GM12873 (cell line): Measurements from ENCODE around the gene EXD2.

Experiments
- TF ChIP-seq, protein P1 (sequence below): IDR thresholded peaks from 2 replicates; pipeline ENCODE4 v1.5.1; 2012; ENCODE audit warnings: low read depth, mild to moderate bottlenecking, moderate library complexity, low read length, control low read depth; ENCODE audit not compliant: insufficient read depth; ENCODE audit errors: missing control alignments

EXD2 gene

DNA sequence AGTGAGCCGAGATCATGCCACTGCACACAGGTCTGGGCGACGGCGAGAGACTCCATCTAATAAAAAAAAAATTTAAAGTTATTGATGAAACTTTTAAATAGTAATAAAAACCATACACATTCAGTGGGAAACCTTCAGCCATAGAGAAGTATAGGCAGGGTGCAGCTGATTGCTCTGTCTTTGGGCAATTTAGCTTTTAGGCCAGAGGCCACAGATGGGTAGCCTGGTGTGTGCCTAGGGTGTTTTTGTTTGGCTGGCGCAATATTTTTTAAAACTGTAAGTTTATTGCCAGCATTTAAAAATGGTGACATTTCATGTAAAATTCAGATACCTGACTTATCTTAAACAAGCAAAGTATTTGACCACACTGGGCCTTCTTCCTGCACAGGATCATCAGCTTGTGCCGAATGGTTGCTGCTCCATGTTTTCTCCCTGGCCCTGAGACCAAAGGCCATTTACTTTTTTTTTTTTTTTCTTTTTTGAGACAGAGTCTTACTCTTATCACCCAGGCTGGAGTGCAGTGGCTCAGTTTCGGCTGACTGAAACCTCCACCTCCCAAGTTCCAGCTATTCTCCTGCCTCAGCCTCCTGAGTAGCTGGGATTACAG lies 16.2 kb downstream of the EXD2 start:
- TF ChIP-seq, protein P1, sequence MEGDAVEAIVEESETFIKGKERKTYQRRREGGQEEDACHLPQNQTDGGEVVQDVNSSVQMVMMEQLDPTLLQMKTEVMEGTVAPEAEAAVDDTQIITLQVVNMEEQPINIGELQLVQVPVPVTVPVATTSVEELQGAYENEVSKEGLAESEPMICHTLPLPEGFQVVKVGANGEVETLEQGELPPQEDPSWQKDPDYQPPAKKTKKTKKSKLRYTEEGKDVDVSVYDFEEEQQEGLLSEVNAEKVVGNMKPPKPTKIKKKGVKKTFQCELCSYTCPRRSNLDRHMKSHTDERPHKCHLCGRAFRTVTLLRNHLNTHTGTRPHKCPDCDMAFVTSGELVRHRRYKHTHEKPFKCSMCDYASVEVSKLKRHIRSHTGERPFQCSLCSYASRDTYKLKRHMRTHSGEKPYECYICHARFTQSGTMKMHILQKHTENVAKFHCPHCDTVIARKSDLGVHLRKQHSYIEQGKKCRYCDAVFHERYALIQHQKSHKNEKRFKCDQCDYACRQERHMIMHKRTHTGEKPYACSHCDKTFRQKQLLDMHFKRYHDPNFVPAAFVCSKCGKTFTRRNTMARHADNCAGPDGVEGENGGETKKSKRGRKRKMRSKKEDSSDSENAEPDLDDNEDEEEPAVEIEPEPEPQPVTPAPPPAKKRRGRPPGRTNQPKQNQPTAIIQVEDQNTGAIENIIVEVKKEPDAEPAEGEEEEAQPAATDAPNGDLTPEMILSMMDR, result no peak

DNA sequence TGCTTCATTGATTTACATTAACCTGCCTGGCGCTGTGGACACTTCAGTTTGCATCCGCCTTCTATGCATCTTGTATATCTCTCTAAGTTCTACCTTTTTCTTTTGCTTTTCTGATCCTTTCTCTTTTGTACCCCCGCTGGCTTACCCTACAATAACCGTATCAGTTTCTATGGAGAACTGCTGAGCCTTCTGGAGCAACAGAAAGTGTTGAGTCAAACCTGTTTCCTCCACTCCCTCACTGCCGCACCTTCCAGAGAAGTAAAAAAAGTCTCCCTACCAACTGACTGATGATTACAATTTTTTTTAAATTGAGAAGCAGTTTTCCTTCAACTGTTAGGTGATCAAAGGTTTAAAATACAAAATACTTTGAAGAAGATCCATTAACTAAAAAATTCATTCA lies 17.4 kb downstream of the EXD2 start:
- TF ChIP-seq, protein P1, result no peak

DNA sequence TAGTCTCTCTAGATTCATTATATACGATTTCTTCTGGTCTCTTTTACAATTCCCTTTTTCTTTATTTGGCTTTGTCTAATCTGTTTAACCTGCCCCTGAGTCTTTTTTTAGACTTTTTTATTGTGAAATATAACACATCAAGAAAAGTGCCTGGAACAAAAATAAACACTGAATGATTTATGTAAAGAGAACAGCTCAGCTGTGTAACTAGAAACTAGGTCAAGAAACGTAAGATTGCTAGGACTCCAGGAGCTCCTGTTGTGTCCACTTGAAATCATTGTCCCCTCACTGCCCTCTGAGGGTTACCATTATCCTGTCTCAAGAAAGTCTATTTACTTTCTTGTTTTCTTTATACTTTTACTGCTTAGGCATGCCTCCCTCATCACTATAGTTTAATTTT lies 23.1 kb downstream of the EXD2 start:
- TF ChIP-seq, protein P1, result no peak

DNA sequence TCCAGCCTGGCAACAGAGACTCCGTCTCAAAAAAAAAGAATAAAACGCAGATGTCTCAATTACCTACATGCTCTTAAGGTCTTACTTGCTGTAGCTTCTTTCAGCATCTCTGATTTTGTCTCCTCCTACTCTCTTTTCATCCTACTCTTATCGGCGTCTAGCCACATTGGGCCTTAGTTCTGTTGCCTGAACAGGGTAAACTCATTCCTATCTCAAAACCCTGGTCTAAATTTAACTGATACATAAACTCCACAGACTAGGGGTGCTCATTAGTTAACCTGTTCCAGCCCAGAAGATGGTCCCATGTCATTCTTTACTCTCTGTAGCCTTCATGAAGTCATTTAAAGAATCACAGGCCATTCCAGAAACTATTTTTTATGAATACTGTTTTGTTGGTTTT lies 33.6 kb downstream of the EXD2 start:
- TF ChIP-seq, protein P1, result no peak

DNA sequence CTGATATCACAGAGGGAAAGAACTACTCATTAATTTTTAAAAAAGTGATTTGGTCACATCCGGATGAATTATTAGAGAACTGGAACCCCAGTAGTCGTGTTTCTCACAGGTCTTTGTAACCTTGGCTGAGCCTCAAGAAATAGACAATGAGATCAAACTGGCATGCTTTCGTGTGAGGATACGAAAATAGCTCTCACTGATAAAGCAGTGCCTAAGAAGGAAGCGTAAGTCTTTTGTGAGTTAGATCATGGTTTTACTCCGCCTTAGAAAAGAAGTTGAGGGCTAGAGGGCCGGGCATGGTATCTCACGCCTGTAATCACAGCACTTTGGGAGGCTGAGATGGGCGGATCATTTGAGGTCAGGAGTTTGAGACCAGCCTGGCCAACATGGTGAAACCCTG lies 34.9 kb downstream of the EXD2 start:
- TF ChIP-seq, protein P1, result no peak

DNA sequence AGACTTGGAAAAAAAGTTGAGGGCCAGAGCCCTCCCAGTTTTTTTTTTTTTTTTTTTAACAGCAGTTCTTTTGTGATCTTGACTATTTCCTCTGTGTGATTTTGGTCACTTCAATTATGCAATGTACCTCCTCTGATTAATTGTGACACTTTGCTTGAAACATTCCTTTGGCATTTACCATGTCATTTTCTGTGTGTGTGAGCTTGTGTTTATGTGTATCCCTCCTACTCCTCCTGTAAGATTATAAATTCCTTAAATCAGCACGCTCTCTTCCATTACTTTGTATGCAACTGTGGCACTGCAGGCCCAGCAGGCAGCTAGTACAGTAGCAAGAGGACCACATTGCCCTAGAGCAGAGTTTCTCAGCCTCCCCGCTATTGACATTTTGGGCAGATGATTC lies 35.4 kb downstream of the EXD2 start:
- TF ChIP-seq, protein P1, result no peak

DNA sequence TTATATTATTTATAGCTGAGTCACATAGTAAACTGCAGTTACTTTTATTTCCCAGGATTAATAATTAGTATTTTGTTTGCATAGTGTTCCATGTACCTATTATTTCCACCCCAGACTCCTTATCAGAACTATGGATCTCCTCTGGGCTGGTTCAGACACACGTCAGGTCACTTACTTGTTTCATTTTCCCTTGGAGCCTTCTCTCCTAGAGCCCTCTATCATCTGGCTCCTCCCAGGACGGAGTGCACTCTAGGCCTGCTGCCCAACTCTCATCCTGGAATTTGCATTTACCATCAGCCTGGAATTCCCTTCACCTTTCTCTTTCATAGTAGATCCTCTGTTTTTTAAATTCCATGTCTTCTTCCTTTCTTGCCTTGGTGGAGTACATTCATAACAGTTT lies 40.2 kb downstream of the EXD2 start:
- TF ChIP-seq, protein P1, result no peak
